GM13977 (cell line): ENCODE data around the gene DIRAS1.
"Not testable (repeated sequence)": the region's sequence is repeated elsewhere in the genome, so short reads cannot be mapped to it uniquely, and the experiment has no call there.

ENCODE experiments used
- DNase-seq: peaks from one replicate; pipeline ENCODE4 v3.0.0; 2012; ENCODE audit warnings: low spot score
- CTCF ChIP-seq: IDR thresholded peaks from 2 replicates; pipeline ENCODE4 v1.5.1; 2012; ENCODE audit warnings: mild to moderate bottlenecking, control low read depth; ENCODE audit not compliant: insufficient read depth; ENCODE audit errors: extremely low read depth, missing control alignments
- in situ Hi-C: fragments of 300-500 bp; cut with MboI; formaldehyde crosslinking; loops from one replicate; pipeline ENCODE4 v1.12.0; 2022; ENCODE audit warnings: low sequenced_read_pairs, low pct_unique_long_range_greater_than_20kb, mixed read lengths, inconsistent platforms; ENCODE audit not compliant: unreplicated experiment

The DIRAS1 gene

GRCh38 chr19:2717638-2718541 is 3.3 kb downstream of the DIRAS1 start:
- no peak for DNase-seq
- in situ Hi-C loops, result no loop called here
- no peak for TF ChIP-seq CTCF

GRCh38 chr19:2716722-2717637 is 4.2 kb downstream of the DIRAS1 start:
- no peak for TF ChIP-seq CTCF
- no peak for DNase-seq
- in situ Hi-C loops, result no loop called here

GRCh38 chr19:2716275-2716650 is 4.9 kb downstream of the DIRAS1 start:
- no peak for TF ChIP-seq CTCF
- in situ Hi-C loops, result no loop called here
- DNase-seq, result no peak

- no peak for TF ChIP-seq CTCF
- in situ Hi-C loops, result no loop called here
- DNase-seq, result no peak
These were observed 5.5 kb downstream of the DIRAS1 start for GRCh38 chr19:2715470-2716274.

DNA sequence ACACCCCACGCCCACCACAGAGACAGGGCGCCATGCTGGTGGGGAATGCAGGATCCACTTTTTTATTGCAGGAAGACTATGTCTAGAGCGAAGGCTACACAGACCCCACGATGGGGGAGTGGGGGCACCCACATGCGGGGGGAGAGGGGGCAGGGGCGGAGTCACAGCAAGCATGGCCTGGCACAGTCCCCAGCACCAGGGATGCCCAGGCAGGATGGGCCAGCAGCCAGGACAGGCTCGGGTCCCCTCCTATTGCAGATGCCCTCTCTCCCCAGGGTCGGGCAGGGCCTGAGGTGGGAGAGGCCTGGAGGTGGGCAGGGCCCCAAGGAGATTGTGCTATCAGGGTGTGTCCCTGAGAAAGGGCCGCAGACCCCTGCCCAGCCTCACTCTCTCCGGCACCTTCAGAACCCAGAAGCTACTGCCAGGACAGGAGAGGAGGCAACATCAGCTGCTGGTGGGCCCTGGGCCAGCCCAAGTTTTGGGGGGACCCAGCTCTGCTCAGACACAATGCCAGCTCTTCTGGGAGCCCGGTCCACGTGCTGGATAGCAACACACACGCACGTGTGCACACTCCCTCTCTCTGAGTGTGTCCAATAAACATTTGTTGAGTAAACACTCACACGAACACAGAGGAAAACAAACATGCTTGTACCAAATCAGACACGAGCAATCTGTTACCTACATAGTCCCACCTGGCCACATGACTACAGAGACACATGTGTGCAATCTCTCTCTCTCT is 6.5 kb downstream of the DIRAS1 start:
- DNase-seq, result no peak
- in situ Hi-C loops, result no loop called here
- TF ChIP-seq CTCF, result no peak

GRCh38 chr19:2714102-2714501 is 7.1 kb downstream of the DIRAS1 start:
- DNase-seq, in situ Hi-C loops: not testable (repeated sequence)

- in situ Hi-C loops, DNase-seq: not testable (repeated sequence)
These were observed 8.0 kb downstream of the DIRAS1 start for GRCh38 chr19:2713170-2713569.
